ENCODE data around the gene SQSTM1. TPM values are rescaled to one million over a fixed set of nuclear protein-coding genes. Genes with fewer than 3 reads are reported as not detected.

The SQSTM1 gene
- polyA plus RNA-seq, 6 donors from 2014 or later = 177 to 246 (median 194) TPM

- Mint-ChIP-seq H3K36me3 (no peaks in the 10 kb centered on the region), H3K4me3 (peak overlapping the region; percentile 57 to 95 (median 88)), H3K27me3 (no peaks in the 10 kb centered on the region), H3K27ac (peak overlapping the region in 4 of 6 donors; percentile 65 to 99 (median 96)), H3K9me3 (no peaks in the 10 kb centered on the region), H3K4me1 (peaks cover 34 to 45% (median 41%) of the 10 kb centered on the region in 3 donors)
- ATAC-seq (ENCODE audit: low read depth in 2 of 2) = no peak
- DNase-seq = no peak
Measured at GRCh38 chr5:179817470-179817840, 3.2 kb upstream of the SQSTM1 start.

DNA sequence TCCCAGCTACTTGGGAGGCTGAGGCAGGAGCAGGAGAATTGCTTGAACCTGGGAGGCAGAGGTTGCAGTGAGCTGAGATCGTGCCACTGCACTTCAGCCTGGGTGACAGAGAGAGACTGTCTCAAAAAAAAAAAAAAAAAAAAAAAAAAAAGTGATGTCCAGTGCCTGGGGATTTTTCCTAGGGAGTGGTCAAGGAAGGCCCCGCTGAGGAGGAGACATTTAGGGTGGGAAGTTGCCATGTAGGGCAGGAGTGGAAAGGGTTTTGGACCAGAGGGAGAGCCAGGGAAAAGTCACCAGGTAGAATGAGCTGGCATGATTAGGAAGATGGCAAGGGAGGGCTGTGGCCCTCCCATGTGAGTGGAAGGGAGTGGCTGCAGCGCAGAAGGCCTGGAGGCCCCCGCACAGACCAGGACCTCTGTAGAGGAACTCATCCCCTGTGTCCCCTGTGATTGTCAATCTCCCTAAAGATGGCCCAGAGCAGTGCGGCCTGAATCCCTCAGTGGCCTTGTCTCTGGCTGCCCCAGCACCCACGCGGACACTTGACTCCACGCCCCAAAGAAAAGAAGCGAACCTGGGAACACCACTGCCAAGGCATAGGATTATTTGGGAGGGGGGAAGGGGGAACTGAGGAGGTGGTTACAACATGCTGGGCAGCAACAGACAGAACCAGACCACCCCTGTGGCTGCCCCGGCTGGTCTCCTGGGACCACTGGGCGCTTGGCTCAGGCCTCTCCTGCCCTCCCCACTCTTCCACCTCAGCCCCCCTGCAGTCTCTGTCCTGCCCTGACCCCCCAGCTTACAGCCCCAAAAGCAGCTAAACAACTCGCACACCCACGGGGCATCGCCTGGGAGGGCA lies 2.6 kb upstream of the SQSTM1 start:
- H3K4me3 Mint-ChIP-seq = peak overlapping the region; percentile 86 to 95 (median 90)
- H3K4me1 Mint-ChIP-seq = peaks cover 35 to 51% (median 48%) of the 10 kb centered on the region in 3 donors
- DNase-seq (no peak), ATAC-seq (ENCODE audit: low read depth in 2 of 2) (no peak)
- H3K36me3 Mint-ChIP-seq = no peaks in the 10 kb centered on the region
- H3K27me3 Mint-ChIP-seq = no peaks in the 10 kb centered on the region
- no peaks in the 10 kb centered on the region for H3K9me3 Mint-ChIP-seq
- H3K27ac Mint-ChIP-seq = peak overlapping the region; percentile 97 to 99 (median 98)

- Mint-ChIP-seq H3K4me3 (peak overlapping the region; percentile 86 to 95 (median 90)), H3K27me3 (no peaks in the 10 kb centered on the region), H3K9me3 (no peaks in the 10 kb centered on the region), H3K36me3 (no peaks in the 10 kb centered on the region), H3K27ac (peak overlapping the region; percentile 97 to 99 (median 98)), H3K4me1 (peaks cover 35 to 56% (median 53%) of the 10 kb centered on the region in 3 donors)
- peak; percentile 70 to 71 for ATAC-seq (ENCODE audit: low read depth in 2 of 2)
- DNase-seq = peak; percentile 94
Measured at GRCh38 chr5:179818746-179819295, 1.9 kb upstream of the SQSTM1 start.

DNA sequence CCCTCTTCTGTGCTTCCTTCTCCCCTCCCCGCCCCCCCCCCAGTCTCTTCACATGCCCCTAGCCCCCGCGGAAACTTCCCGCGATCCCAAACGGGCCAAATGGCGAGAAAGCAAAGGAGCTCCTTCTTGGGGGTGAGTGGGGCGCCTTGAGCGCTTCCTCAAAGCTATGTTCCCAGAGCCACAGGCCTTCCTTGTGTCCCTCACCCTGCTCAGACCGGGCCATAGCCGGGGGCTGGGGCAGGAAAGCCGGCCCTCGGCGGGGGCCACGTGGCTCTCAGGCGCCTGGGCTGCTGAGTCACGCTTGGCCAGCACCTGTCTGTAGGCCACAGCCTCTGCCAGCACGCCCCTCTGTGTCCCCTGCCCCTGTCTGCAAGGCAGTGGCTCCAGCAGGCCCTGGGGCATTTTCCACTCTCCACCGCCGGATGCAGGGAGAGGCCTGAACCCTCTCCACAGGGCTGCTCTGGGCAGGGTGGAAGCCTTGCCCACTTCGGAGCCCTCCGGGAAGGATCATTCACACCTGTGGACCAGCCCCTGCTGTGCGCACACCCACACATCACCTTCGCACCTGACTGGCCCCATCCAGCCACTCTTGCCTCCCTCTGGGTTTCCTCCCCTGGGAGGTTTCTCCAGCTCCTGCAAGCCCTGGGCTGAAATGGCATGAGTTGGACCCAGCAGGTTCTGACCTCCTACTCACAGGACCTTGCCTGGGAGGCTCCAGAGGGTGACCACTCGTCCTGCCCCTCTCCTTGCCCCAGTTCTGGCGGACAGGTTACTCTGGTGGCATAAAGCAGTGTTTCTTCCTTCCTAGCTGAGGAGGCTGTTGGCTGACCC lies 1.2 kb upstream of the SQSTM1 start:
- Mint-ChIP-seq H3K27me3 (no peaks in the 10 kb centered on the region), H3K4me1 (peaks cover 36 to 59% (median 59%) of the 10 kb centered on the region in 3 donors), H3K27ac (peak overlapping the region; percentile 89 to 99 (median 98)), H3K4me3 (peak overlapping the region; percentile 80 to 97 (median 92)), H3K9me3 (no peaks in the 10 kb centered on the region), H3K36me3 (peaks cover 1 to 2% of the 10 kb centered on the region in 2 donors)
- DNase-seq (peak; percentile 61), ATAC-seq (ENCODE audit: low read depth in 2 of 2) (peak; percentile 3 to 13)

DNA sequence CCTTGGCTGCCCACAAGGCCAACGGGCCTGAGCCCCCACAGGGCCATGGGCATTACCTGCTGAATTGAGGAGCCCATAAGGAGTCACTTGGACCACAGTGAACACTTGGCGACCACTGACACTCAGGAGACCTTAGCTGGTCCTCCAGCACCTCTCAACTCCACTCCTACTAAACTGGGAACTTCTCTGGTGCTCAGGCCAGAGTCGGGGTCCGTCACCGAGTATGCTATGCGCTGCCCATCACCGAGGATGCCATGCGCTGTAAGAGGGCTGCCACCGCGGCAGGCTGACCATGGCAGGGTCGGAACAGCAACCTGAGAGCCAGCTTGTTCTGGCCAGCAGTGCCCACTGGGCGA lies 600 bp upstream of the SQSTM1 start:
- DNase-seq (no peak), ATAC-seq (ENCODE audit: low read depth in 2 of 2) (no peak)
- Mint-ChIP-seq H3K36me3 (peaks cover 7% of the 10 kb centered on the region in 2 donors), H3K4me3 (peak overlapping the region; percentile 80 to 97 (median 92)), H3K27ac (peak overlapping the region; percentile 89 to 99 (median 98)), H3K27me3 (no peaks in the 10 kb centered on the region), H3K4me1 (peaks cover 40 to 64% (median 63%) of the 10 kb centered on the region in 3 donors), H3K9me3 (no peaks in the 10 kb centered on the region)

DNA sequence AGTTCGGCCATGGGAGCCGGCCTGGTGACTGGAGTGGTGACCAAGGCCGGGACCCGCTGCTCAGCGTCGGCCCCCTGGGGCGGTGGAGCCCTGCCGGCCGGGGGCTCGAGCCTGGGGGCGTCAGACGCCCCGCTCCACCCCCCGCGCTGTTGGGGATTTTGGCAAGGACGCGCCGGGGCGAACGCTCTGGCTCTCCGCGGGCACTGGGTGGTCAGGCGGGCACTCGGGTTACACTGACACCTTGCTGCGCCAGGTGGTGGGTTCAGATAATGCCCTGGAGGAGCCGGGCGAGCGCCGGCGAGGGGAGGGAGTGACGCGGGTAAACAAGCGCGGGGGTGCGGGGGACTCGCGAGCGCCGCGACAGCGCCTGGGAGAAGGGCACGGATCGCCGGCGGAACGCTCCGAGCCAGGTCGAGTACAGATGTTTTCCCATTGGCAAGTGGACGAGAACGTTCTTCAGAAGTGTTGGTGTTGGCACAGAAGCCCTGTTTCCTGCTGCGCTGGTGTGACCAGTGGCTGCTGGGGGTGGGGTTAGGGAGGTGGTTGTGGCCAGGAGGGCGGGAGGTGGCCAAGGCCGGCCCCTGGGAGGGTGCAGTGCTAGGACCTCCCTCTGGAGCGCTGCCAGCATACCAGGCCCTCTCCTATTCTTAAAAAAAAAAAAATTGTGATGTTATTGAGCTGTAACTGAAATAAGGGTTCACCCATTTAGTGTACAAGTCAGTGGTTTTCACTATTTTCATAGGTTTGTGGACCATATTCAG lies 773 bp downstream of the SQSTM1 start:
- peak; percentile 85 for DNase-seq
- peaks cover 37 to 64% (median 60%) of the 10 kb centered on the region in 3 donors for H3K4me1 Mint-ChIP-seq
- peak overlapping the region; percentile 98 to 99 (median 98) for H3K27ac Mint-ChIP-seq
- H3K4me3 Mint-ChIP-seq = peak overlapping the region; percentile 90 to 99 (median 96)
- ATAC-seq (ENCODE audit: low read depth in 2 of 2) = peak; percentile 45 to 50
- peaks cover 7 to 10% of the 10 kb centered on the region in 2 donors for H3K36me3 Mint-ChIP-seq
- H3K9me3 Mint-ChIP-seq = no peaks in the 10 kb centered on the region
- H3K27me3 Mint-ChIP-seq = no peaks in the 10 kb centered on the region

GRCh38 chr5:179822059-179822432 lies 1.3 kb downstream of the SQSTM1 start:
- peaks cover 7 to 10% of the 10 kb centered on the region in 2 donors for H3K36me3 Mint-ChIP-seq
- H3K9me3 Mint-ChIP-seq = no peaks in the 10 kb centered on the region
- peaks cover 37 to 64% (median 60%) of the 10 kb centered on the region in 3 donors for H3K4me1 Mint-ChIP-seq
- no peaks in the 10 kb centered on the region for H3K27me3 Mint-ChIP-seq
- no peak for DNase-seq
- peak overlapping the region; percentile 90 to 99 (median 96) for H3K4me3 Mint-ChIP-seq
- ATAC-seq (ENCODE audit: low read depth in 2 of 2) = no peak
- H3K27ac Mint-ChIP-seq = peak overlapping the region in 5 of 6 donors; percentile 98 to 99 (median 99)

- H3K36me3 Mint-ChIP-seq = peaks cover 7 to 10% of the 10 kb centered on the region in 2 donors
- no peaks in the 10 kb centered on the region for H3K27me3 Mint-ChIP-seq
- peak overlapping the region; percentile 80 to 99 (median 95) for H3K4me3 Mint-ChIP-seq
- no peaks in the 10 kb centered on the region for H3K9me3 Mint-ChIP-seq
- ATAC-seq (ENCODE audit: low read depth in 2 of 2) = no peak
- DNase-seq = no peak
- peaks cover 37 to 59% (median 57%) of the 10 kb centered on the region in 3 donors for H3K4me1 Mint-ChIP-seq
- peak overlapping the region in 5 of 6 donors; percentile 98 to 99 (median 99) for H3K27ac Mint-ChIP-seq
Measured at GRCh38 chr5:179822444-179822990, 1.8 kb downstream of the SQSTM1 start.

- no peaks in the 10 kb centered on the region for H3K27me3 Mint-ChIP-seq
- no peaks in the 10 kb centered on the region for H3K9me3 Mint-ChIP-seq
- peaks cover 13 to 16% of the 10 kb centered on the region in 2 donors for H3K36me3 Mint-ChIP-seq
- ATAC-seq (ENCODE audit: low read depth in 2 of 2) (no peak), DNase-seq (no peak)
- peak overlapping the region in 2 of 6 donors; percentile 21 to 98 for H3K27ac Mint-ChIP-seq
- peak overlapping the region in 1 of 8 donors; percentile 71 for H3K4me3 Mint-ChIP-seq
- H3K4me1 Mint-ChIP-seq = peaks cover 31 to 55% (median 55%) of the 10 kb centered on the region in 3 donors
Measured at GRCh38 chr5:179823937-179824744, 3.4 kb downstream of the SQSTM1 start.

DNA sequence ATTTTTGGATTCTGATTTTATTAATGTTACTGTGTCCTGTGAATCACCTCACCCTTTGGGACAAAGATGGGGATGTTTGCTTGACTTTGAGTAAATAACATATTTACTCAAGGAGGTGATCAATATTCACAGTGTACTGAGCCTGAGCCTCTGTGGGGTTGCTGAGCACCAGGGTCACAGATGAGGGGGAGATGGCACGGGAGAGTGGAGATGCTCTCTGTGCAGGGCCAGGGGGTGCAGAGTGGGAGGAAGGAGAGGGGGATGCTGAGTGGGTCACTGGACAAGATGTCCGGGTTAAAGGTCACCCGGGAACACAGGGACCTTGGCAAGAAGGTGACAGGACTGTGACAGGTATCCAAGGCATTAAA lies 4.0 kb downstream of the SQSTM1 start:
- peak overlapping the region in 3 of 6 donors; percentile 21 to 98 (median 77) for H3K27ac Mint-ChIP-seq
- peaks cover 18 to 22% of the 10 kb centered on the region in 2 donors for H3K36me3 Mint-ChIP-seq
- no peaks in the 10 kb centered on the region for H3K9me3 Mint-ChIP-seq
- ATAC-seq (ENCODE audit: low read depth in 2 of 2) (no peak), DNase-seq (no peak)
- H3K27me3 Mint-ChIP-seq = no peaks in the 10 kb centered on the region
- H3K4me3 Mint-ChIP-seq = peak overlapping the region in 1 of 8 donors; percentile 71
- H3K4me1 Mint-ChIP-seq = peaks cover 34 to 53% (median 52%) of the 10 kb centered on the region in 3 donors

- Mint-ChIP-seq H3K27ac (peak overlapping the region in 2 of 6 donors; percentile 58 to 98), H3K36me3 (peaks cover 20 to 26% of the 10 kb centered on the region in 2 donors), H3K4me3 (peak overlapping the region in 1 of 8 donors; percentile 57)
Measured at GRCh38 chr5:179825655-179826182, 5.0 kb downstream of the SQSTM1 start.

More at GRCh38 chr5:179825655-179826182, 5.0 kb downstream of the SQSTM1 start:
- DNase-seq (no peak), ATAC-seq (ENCODE audit: low read depth in 2 of 2) (no peak)
- Mint-ChIP-seq H3K9me3 (no peaks in the 10 kb centered on the region), H3K27me3 (no peaks in the 10 kb centered on the region), H3K4me1 (peaks cover 29 to 44% (median 44%) of the 10 kb centered on the region in 3 donors)
